Testis (tissue), 2 donors: Measurements from ENCODE around the gene ATP11A.

ENCODE experiments used
- CTCF ChIP-seq, 3 experiments: fragments of 450-650 bp in 2 of 3; fragments of 200-600 bp in 1 of 3; sonication (generic) in 1 of 3; IDR thresholded peaks; one replicate each; pipeline ENCODE4 v1.5.1; 2016 to 2019; ENCODE audit warnings: antibody characterized with exemption in 3 of 3, mild to moderate bottlenecking in 2 of 3, moderate library complexity in 1 of 3
- POLR2A ChIP-seq: fragments of 450-650 bp; IDR thresholded peaks from one replicate; pipeline ENCODE4 v1.6.1; 2017; ENCODE audit warnings: antibody characterized with exemption, mild to moderate bottlenecking, moderate library complexity

- TF ChIP-seq CTCF (IDR thresholded peaks at IDR 0.05) (no peak), POLR2A (no peak)
Observed at GRCh38 chr13:112831196-112831595, 141.4 kb downstream of the ATP11A start.
